WI38 (cell line): ENCODE measurements around the gene METTL26.

ENCODE experiments used
- H3K4me3 ChIP-seq: 2 replicates; pipeline ENCODE4 v1.5.1; 2011; ENCODE audit warnings: low read depth, mild to moderate bottlenecking, control low read depth, low read length
- TF ChIP-seq, protein P1 (sequence below): IDR thresholded peaks from 2 replicates; pipeline ENCODE4 v1.5.1; 2012; ENCODE audit warnings: low read depth, mild to moderate bottlenecking, control low read depth, low read length

Gene METTL26

GRCh38 chr16:634051-634670 lies 1.9 kb downstream of the METTL26 start:
- TF ChIP-seq, protein P1, sequence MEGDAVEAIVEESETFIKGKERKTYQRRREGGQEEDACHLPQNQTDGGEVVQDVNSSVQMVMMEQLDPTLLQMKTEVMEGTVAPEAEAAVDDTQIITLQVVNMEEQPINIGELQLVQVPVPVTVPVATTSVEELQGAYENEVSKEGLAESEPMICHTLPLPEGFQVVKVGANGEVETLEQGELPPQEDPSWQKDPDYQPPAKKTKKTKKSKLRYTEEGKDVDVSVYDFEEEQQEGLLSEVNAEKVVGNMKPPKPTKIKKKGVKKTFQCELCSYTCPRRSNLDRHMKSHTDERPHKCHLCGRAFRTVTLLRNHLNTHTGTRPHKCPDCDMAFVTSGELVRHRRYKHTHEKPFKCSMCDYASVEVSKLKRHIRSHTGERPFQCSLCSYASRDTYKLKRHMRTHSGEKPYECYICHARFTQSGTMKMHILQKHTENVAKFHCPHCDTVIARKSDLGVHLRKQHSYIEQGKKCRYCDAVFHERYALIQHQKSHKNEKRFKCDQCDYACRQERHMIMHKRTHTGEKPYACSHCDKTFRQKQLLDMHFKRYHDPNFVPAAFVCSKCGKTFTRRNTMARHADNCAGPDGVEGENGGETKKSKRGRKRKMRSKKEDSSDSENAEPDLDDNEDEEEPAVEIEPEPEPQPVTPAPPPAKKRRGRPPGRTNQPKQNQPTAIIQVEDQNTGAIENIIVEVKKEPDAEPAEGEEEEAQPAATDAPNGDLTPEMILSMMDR = no peak
- no peak overlapping the region for H3K4me3 ChIP-seq

- no peak overlapping the region for H3K4me3 ChIP-seq
- TF ChIP-seq, protein P1 = no peak
These were observed 2.6 kb downstream of the METTL26 start for GRCh38 chr16:633336-634050.

GRCh38 chr16:632486-633335 lies 3.4 kb downstream of the METTL26 start:
- no peak overlapping the region for H3K4me3 ChIP-seq
- TF ChIP-seq, protein P1 = no peak

DNA sequence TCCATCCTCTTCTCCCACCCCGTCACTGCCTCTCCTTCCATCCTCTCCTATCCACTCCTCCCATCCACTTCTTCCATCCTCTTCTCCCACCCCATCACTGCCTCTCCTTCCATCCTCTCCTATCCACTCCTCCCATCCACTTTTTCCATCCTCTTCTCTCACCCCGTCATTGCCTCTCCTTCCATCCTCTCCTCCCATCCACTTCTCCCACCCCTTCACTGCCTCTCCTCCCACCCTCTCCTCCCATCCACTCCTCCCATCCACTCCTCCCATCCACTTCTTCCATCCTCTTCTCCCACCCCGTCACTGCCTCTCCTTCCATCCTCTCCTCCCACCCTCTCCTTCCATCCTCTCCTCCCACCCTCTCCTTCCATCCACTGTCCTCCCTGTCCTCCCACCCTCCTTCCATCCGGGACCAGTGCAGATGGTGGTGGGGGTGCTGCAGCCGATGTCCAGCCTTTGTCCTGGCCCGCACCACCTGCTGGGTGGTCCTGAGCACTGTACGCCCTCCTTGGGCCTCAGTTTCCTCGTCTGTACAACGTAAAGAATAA lies 4.2 kb downstream of the METTL26 start:
- no peak overlapping the region for H3K4me3 ChIP-seq
- TF ChIP-seq, protein P1 = no peak

GRCh38 chr16:630815-631405 lies 5.2 kb downstream of the METTL26 start, which contains the start of gene WFIKKN1:
Gene WFIKKN1, plus strand, starts transcription at chr16:630985. Its CDS starts 269 bp downstream, at chr16:631254.
- H3K4me3 ChIP-seq = no peak within 1 kb of the TSS
- TF ChIP-seq, protein P1 = no peak

- TF ChIP-seq, protein P1 = no peak
- H3K4me3 ChIP-seq = no peak overlapping the region
These were observed 5.8 kb downstream of the METTL26 start for GRCh38 chr16:630249-630814.
